NCI-H510A (cell line): ENCODE measurements around the gene ACTL10.
"Not testable (repeated sequence)": the region's sequence is repeated elsewhere in the genome, so short reads cannot be mapped to it uniquely, and the experiment has no call there.

Experiments used
- DNase-seq: peaks from one replicate; lab custom pipeline; 2025; lab: John Stamatoyannopoulos, UW

ACTL10 gene

DNA sequence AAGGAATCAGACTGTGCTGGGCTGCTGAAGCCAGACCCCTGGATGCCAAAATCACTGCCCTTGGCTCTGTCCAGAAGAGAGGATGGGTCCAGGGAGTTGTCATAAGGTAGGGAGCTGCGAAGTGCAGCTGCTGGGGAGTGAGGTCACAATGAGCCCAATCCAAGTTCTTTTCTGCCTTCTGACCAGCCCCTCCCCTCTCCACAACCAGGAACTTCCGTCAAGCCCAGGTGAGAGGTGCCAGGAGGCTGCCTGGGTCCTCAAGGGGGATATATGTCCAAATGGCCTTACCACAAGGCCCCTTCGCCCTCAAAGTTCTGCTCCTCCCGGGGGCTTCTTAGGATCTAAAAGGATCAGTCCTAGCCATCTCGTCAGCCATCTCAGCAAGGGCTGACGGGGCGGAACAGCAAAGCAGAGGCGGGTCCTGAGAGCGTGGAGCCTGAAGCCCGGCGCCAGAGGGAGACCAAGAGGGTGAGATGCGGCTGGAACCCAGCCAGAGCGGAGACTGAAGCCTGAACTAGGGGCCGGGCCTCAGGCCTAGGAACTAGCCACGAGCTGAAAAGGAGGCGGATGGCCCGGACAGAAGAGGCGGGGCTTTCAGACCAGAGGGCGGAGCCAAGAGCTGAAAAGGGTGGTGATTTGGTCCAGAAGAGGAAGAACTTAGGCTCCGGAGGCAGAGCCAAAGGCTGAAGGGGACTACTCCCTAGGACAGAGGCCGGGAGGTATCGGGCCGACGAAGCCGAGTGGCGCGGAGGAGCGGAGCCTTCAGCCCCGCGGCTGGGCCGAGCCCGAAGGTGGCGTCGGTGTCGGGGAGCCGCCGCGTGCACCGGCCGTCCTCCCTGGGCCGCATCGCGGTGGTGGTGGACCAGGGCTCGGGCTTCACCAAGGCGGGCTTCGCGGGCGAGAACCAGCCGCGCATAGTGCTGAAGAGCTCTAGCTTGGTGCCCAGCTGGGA is at the start of gene ACTL10:
Gene ACTL10, plus strand, starts transcription at position 651 of the 952 bp plus-strand sequence. CDS start 555 bp downstream, outside the sequence.
- peak; percentile 93 for DNase-seq

GRCh38 chr20:33621717-33622400 is 44.9 kb upstream of the ACTL10 start:
- no peak for DNase-seq

- DNase-seq: no peak
These were observed 43.9 kb upstream of the ACTL10 start for GRCh38 chr20:33622705-33623365.

GRCh38 chr20:33624399-33624798 is 42.3 kb upstream of the ACTL10 start:
- no peak for DNase-seq

- DNase-seq: no peak
These were observed 40.6 kb upstream of the ACTL10 start for GRCh38 chr20:33626190-33626589.

DNA sequence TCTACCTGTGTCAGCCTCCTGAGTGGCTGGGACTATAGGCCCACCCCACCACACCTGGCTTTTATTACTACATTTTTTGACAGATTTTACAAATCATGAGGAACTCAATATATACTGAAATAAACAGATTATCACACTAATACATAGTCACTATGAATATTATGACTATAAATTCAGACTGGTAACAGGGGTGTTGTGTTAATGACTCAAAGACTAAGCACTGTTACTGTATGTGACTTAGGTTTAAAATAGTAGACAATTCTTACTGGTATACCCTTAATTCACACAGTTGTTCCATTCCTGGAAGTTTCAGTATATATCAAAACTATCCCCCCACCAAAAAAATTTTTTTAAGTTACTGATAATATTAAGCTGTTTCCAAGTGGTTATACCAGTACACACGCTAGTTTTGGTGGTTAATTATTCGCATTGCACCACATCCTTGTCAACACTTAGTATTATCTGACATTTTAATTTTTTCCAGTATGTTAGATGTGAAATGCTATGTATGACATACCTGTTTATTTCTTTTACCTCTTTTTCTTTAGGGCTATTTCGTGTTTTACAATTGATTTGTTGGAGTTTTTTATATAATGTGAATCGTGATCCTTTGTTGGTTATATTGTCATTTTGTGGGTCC is 39.0 kb upstream of the ACTL10 start:
- no peak for DNase-seq

DNA sequence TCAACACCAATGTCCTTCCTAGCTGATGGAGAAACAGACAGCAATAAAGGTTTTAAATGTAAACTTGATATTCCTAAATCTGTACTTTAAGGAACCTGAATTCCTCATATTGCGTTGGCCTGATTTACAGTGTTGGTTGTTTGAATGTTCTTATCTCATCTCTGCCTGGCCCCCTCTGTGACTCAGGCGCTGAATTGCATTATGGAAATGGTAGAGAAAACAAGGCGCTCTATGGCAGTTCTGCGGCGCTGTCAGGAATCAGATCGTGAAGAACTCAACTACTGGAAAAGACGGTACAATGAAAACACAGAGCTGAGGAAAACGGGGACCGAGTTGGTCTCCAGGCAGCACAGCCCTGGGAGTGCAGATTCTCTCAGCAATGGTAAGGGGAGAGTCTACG is 37.2 kb upstream of the ACTL10 start:
- no peak for DNase-seq

DNA sequence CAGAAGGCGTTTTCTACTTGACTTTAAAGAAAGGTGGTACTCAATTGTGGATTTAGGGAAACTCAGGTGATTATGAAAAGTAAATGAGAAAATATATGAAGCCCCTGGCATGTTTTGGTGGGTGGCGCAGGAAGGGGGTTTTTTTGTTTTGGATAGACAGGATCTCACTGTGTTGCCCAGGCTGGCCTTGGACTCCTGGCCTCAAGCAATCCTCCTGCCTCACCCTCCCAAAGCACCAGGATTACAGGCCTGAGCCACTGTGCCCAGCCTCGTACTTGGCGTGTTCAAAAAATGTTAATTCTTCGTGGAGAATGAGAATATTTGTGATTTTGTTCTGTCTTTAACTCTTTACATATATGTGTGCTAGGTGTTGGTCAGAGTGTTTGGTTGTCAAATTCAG is 36.8 kb upstream of the ACTL10 start:
- DNase-seq: no peak

DNA sequence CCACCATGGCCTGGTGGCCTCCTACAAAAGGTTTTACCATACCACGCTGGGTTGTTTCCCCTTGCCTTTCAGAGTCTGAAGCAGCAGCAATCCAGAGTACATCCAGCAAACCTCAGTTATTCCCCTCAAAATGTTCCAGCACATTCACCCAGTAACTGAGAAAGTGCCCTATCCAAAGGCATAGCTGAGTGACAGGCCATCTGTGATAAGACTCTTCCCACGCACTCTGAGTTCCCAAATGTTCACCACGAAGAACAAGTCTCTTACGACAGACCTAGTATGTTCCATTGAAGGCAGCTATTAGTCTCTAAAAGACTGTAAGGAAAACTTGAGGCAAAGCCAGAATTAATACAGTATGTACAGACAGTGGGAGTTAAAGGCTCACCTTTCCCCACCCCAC is 36.2 kb upstream of the ACTL10 start:
- DNase-seq: no peak

DNA sequence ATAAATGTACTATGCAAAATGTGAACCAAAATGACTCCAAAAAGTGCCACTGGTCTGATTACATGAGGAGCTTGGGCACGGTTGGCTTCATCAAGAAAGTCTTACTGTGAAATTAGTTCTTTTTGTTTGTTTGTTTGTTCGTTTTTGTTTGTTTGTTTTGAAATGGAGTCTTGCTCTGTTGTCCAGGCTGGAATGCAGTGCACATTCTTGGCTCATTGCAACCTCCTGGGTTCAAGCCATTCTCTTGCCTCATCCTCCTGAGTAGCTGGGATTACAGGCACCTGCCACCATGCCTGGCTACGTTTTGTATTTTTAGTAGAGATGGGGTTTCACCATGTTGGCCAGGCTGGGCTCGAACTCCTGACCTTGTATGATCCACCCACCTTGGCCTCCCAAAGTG is 34.8 kb upstream of the ACTL10 start:
- DNase-seq: not testable (repeated sequence)

DNA sequence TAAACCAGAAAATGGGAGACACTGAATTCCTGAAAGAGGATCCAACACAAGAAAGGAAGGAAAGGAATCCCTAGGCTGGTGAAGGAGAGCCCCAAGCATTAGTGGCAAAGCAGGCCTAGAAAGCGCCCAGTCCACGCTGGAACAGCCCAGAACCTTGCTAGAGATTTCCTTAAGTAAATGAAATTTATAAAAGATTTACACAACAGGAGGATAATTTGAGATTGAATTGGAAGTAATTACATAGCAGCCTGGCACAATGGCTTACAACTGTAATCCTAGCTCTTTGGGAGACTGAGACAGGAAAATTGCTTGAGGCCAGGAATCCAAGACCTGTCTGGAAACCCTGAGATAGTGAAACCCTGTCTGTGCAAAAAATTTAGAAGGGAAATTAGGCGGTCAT is 31.4 kb upstream of the ACTL10 start:
- DNase-seq: no peak

DNA sequence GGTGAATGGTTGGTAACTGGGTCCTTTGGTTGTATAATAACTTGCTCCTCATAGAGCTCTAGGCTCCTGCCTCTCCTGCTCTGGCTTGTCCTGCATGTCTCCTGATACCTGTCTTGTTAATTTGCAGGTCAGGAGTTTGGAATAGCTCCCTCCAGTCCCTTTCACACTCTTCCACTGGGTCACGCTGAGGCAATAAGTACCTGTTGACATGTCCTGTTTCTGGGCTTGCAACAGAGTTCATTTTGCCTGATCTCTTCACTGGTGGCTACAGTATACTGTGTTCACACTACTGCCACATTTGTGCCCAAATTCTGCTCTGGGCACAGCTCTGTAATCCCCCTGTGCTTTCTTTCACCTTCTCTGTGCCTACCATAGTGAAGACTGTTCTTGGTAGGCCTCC is 30.0 kb upstream of the ACTL10 start:
- DNase-seq: no peak

DNA sequence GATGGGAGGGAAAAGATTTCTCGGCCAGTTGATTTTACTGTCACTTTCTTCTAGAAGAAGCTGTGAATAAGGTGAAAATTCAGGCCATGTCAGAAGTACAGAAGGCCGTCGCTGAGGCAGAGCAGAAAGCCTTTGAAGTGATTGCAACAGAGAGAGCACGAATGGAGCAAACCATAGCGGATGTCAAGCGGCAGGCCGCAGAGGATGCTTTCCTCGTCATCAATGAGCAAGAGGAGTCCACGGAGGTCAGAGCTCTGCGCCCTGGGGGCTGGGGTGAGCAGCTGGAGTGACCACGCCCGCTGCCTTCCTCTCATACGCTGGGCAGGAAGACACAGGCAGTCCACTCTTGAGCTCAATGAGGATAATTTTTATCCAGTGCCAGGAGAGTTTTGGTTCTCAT is 26.5 kb upstream of the ACTL10 start:
- no peak for DNase-seq

DNA sequence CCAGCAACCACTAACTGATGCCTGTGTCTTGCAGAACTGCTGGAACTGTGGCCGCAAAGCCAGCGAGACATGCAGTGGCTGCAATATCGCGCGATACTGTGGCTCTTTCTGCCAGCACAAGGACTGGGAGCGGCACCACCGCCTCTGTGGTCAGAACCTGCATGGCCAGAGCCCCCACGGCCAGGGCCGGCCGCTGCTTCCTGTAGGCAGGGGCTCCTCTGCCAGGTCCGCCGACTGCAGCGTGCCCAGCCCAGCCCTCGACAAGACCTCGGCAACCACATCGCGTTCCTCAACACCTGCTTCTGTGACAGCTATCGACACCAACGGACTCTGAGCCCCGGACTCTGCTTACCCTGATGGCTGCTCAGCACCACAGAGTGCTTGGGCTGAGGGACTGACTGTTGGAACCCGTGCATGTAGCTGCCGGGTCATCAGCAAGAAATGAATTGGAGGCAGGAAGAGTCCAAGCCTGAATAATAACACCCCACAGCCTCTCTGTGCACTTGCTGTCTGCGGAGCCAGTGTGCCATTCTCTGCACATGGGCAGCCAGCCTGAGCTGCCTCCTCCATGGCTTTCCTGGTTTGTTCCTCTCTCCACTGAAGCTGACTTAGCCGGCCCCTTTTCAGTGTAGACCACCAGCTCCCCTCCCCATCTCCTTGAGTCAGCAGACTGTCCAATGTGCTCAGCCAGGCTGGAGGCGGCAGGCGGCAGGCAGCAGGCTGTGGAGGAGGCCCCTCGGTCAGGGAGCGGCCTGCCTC is 22.3 kb upstream of the ACTL10 start:
- no peak for DNase-seq

GRCh38 chr20:33645072-33645358 is 21.7 kb upstream of the ACTL10 start:
- no peak for DNase-seq

GRCh38 chr20:33645396-33645795 is 21.3 kb upstream of the ACTL10 start:
- no peak for DNase-seq

GRCh38 chr20:33646191-33646590 is 20.6 kb upstream of the ACTL10 start:
- DNase-seq: no peak

- DNase-seq: not testable (repeated sequence)
These were observed 19.7 kb upstream of the ACTL10 start for GRCh38 chr20:33646959-33647602.

DNA sequence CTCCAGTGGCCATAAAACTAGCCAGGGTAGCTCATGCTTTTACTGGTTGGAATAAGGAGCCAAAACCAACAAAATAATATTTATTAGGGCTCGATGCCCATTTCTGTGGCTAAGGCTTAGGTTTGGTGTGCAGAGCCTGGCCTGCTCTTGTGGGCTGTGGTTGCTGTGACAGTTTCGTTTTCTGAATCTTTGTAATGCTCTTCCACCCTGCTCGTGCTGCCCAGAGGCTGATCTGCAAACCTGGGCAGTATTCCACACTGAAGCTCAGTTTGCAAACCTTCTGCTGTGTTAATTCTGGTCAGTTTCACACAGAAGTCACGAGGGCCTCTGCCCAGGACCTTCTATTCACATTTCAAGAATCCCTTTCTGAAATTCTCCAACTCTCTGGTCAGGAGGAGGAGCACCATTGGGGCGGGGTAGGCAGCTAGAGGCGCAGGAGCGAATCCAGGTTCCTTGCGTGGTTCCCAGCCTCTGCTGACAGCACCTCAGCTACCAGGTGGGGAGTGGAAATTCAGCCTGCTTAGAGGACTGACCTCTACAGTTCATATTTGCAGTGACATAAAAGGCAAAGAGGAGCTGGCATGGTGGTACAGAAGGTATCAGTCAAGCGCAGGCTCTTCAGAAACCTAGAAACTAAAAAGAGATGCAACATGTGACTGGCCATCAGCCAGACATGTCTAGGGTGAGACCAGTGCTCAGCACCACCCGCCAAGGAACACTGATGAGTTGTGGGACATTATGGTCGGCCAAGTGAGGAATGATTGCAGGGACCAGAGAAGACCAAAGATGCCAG is 18.9 kb upstream of the ACTL10 start:
- DNase-seq: no peak

DNA sequence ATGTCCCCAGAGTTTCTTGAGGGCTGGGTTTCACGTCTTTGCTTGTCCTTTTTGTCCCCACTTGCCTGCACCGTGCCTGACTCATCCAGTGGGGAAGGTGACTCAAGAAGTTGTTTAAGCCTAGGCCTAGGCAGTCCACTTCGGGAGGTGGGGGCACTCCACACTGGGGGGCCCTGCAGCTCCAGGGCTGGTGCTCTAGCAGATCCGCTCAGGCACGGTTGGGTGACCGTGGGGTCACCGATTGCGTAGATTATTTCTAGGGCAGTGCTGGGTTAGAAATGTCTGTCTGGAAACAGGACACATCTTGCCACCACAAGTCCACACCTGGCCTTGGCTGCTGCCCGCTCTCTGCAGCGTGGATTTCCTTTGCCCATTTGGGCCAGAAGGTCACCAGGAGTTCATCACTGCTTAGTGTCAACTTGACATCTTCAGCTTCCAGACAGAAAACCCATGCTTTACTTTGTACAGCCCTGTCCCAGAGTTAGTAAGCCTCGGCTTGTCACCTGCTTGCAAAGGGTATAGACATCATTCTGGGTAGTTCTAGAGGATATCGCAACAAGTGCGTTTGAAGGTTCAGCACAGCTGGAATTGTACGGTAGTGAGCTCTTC is 18.2 kb upstream of the ACTL10 start:
- no peak for DNase-seq
